ENCODE results near the gene DNAJC5.
A peak's percentile ranks its signal among the peaks of the same experiment; 100 is the strongest.
"Not testable (repeated sequence)": the region's sequence is repeated elsewhere in the genome, so short reads cannot be mapped to it uniquely, and the experiment has no call there.

Gene DNAJC5

GRCh38 chr20:63974402-63975200 lies 79.7 kb downstream of the DNAJC5 start:
- H3K4me3 Mint-ChIP-seq = no peak overlapping the region
- no peak for DNase-seq
- no peak for ATAC-seq (replicated peaks)
- peaks cover 26 to 37% of the 10 kb centered on the region in 2 donors for H3K4me1 Mint-ChIP-seq (ENCODE audit: low read depth in 2 of 2)
- H3K36me3 Mint-ChIP-seq (ENCODE audit: insufficient read depth) = peaks cover 10% of the 10 kb centered on the region
- peak overlapping the region; percentile 71 to 84 for H3K27ac Mint-ChIP-seq
- H3K27me3 Mint-ChIP-seq = no peaks in the 10 kb centered on the region
- H3K9me3 Mint-ChIP-seq = no peaks in the 10 kb centered on the region

DNA sequence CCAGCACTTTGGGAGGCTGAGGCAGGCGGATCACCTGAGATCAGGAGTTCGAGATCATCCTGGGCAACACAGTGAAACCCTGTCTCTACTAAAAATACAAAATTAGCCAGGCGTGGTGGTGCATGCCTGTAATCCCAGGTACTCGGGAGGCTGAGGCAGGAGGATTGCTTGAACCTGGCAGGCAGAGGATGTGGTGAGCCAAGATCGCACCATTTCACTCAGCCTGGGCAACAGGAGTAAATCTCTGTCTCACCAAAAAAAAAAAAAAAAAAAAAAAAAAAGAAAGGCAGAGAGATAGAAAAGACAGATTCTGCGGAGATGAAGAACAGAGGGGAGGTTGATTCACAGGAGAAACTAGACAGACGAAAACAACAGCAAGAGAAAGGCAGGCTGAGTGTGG lies 81.6 kb downstream of the DNAJC5 start:
- H3K4me1 Mint-ChIP-seq (ENCODE audit: low read depth in 2 of 2) = peaks cover 38 to 48% of the 10 kb centered on the region in 2 donors
- not testable (repeated sequence) for H3K27me3 Mint-ChIP-seq; ATAC-seq (replicated peaks); DNase-seq; H3K9me3 Mint-ChIP-seq
- peak overlapping the region in 1 of 2 donors; percentile 8 for H3K4me3 Mint-ChIP-seq
- H3K27ac Mint-ChIP-seq = peak overlapping the region in 1 of 2 donors; percentile 69
- peaks cover 18% of the 10 kb centered on the region for H3K36me3 Mint-ChIP-seq (ENCODE audit: insufficient read depth)

DNA sequence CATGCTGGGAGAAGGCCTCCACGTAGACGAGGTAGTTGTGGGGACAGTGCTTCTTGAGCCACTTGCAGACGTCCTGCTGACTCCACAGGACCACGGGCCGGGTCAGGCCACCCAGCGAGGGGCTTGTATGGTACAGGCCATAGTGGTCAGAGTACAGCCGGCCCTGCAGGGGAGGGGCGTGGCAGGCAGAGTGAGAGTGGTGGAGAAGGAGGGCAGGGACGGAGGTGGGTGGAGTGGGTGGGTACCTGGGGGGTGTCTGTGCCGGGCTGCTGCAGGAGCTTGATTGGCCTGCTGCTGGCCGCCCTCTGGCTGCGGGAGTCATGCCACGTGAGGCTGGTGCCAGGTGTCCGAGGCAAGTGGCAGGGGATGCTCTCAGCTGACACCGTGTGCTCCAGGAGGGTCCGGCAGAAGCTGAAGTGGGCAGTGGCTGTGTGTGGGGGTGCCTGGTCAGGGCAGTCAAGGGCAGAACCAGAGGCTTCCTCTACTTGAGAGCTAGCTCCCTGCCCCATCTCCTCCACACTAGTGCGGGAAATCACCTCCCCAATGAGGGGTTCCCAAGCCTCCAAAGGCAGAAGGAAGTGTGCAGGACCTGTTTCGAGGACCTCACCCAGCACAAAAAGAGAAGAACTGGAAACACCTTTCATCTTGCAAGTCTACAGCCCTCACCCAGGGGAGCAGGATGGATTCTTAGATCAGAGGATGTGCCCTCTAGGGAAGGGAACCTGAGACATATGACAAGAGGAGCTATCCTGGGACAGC lies 82.2 kb downstream of the DNAJC5 start:
- Mint-ChIP-seq H3K36me3 (ENCODE audit: insufficient read depth) (peaks cover 24% of the 10 kb centered on the region), H3K4me1 (ENCODE audit: low read depth in 2 of 2) (peaks cover 42 to 53% of the 10 kb centered on the region in 2 donors), H3K9me3 (no peaks in the 10 kb centered on the region), H3K4me3 (peak overlapping the region; percentile 77 to 88), H3K27me3 (no peaks in the 10 kb centered on the region), H3K27ac (peak overlapping the region; percentile 83 to 85)
- DNase-seq (no peak), ATAC-seq (replicated peaks) (no peak)

DNA sequence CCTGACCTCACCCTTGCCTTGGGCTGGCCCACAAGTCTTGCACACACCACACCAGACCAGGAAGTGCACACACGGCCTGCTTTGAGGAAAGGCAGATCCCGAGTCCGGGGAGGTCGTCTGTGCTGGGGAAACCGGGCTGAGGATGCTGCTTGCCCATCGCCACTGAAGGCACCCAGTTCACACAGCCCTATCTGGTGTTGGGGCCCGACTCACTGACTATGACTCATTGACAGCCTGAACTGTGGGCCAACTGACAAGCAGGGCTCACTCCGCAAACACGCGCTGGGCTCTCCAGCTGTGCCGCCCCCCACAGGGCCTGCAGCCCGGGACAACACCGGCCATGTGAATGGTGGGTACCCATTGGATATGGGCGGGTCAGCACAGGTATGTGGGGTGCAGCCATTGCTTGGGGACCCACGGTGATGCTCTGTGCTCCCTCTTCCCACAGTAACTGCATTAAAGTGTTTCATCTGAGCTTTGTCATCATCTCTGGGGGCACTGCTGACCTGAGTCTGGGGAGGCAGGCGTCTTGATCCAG lies 82.9 kb downstream of the DNAJC5 start:
- H3K4me1 Mint-ChIP-seq (ENCODE audit: low read depth in 2 of 2) = peaks cover 49 to 59% of the 10 kb centered on the region in 2 donors
- H3K36me3 Mint-ChIP-seq (ENCODE audit: insufficient read depth) = peaks cover 30% of the 10 kb centered on the region
- peak overlapping the region; percentile 83 to 85 for H3K27ac Mint-ChIP-seq
- peak overlapping the region; percentile 77 to 88 for H3K4me3 Mint-ChIP-seq
- H3K27me3 Mint-ChIP-seq = no peaks in the 10 kb centered on the region
- DNase-seq (peak; percentile 39 to 50 (median 48)), ATAC-seq (replicated peaks) (peak; percentile 30)
- H3K9me3 Mint-ChIP-seq = no peaks in the 10 kb centered on the region

DNA sequence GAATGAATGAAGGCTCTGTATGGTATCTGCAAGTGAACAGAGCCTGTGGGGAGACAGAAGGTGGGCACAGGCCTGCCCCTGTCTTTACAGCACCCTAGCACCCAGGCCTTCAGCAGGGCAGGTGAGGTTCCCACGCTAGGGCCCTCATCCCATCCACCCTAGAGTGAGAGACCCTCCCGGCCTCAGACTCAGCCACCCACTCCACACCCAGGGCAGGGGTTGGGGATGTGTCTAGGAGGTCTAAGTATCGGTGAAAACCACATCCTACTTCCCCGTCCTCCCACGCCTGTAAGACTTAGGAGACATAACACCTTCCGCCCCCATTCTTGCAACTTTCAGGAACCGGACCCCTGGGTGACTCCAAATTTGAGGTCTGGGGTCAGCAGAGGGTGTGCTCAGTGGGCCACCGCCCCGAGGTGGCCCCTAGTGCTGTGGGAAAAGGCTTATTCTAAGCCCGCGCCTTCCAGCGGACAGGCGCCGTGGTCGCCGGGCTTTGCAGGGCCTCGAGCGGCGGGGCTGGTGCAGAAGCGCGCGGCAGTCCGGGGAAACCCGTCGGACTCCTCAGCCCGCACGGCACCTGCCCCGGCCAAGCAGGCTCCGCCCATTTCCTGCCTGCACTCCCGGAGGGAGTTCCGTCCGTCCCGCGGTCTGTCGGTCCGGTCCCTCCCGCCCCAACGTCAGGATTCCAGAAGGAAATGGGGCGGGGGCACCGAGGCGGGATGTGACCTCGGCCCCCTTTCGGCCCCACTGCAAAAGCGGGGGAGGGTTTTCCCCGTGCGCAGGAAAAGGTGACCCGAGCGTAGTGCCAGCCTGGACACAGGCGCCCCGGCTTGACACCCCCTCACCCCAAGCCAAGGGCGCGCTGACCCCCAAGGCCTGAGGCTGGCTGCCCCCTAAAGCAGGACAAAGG lies 83.6 kb downstream of the DNAJC5 start:
- peak in 2 of 3 experiments; percentile 29 to 37 for DNase-seq
- Mint-ChIP-seq H3K36me3 (ENCODE audit: insufficient read depth) (peaks cover 38% of the 10 kb centered on the region), H3K4me1 (ENCODE audit: low read depth in 2 of 2) (peaks cover 53 to 64% of the 10 kb centered on the region in 2 donors), H3K27ac (peak overlapping the region; percentile 83 to 85), H3K27me3 (no peaks in the 10 kb centered on the region), H3K9me3 (no peaks in the 10 kb centered on the region), H3K4me3 (peak overlapping the region; percentile 77 to 88)
- peak; percentile 16 for ATAC-seq (replicated peaks)

- Mint-ChIP-seq H3K27ac (peak overlapping the region; percentile 83 to 85), H3K27me3 (no peaks in the 10 kb centered on the region), H3K4me1 (ENCODE audit: low read depth in 2 of 2) (peaks cover 48 to 59% of the 10 kb centered on the region in 2 donors), H3K36me3 (ENCODE audit: insufficient read depth) (peaks cover 41% of the 10 kb centered on the region), H3K4me3 (peak overlapping the region; percentile 77 to 88), H3K9me3 (no peaks in the 10 kb centered on the region)
- ATAC-seq (replicated peaks) = no peak
- DNase-seq = no peak
Observed at GRCh38 chr20:63979229-63979556, 84.3 kb downstream of the DNAJC5 start.

- H3K36me3 Mint-ChIP-seq (ENCODE audit: insufficient read depth) = peaks cover 46% of the 10 kb centered on the region
Observed at GRCh38 chr20:63979557-63980316, 84.8 kb downstream of the DNAJC5 start, which contains the start of gene SAMD10. SAMD10 (minus strand) TSS chr20:63979642; CDS start chr20:63979467, 175 bp downstream.

DNA sequence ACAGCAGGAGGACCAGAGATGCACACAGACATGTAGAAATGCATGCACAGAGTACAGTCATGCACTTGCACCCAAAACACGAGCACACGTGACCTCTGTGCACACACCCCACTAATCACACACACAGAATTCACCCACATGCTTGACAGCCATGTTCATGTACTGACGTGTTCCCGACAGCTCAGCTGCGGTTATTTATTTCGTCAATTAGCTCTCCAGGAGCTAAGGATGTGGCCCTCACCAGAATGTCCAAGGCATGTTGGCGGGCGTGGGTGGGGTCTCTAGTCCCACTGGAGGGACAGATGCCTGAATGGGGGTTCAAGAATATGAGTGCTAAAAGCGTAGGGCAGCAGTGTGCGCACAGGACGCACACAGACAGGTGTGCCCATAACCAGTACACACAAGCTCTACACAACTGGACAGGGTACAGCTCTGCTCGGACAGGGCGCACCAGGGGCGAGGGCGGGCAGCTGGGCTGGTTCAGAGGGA lies 85.4 kb downstream of the DNAJC5 start:
- no peaks in the 10 kb centered on the region for H3K27me3 Mint-ChIP-seq
- ATAC-seq (replicated peaks) = peak; percentile 45
- H3K9me3 Mint-ChIP-seq = no peaks in the 10 kb centered on the region
- peak overlapping the region; percentile 87 to 88 for H3K4me3 Mint-ChIP-seq
- DNase-seq = peak in 2 of 3 experiments; percentile 33 to 46
- peaks cover 52% of the 10 kb centered on the region for H3K36me3 Mint-ChIP-seq (ENCODE audit: insufficient read depth)
- peak overlapping the region; percentile 93 for H3K27ac Mint-ChIP-seq
- H3K4me1 Mint-ChIP-seq (ENCODE audit: low read depth in 2 of 2) = peaks cover 47 to 66% of the 10 kb centered on the region in 2 donors

More at GRCh38 chr20:63979557-63980316, 84.8 kb downstream of the DNAJC5 start, which contains the start of gene SAMD10:
- DNase-seq (peak; percentile 58 to 67 (median 62)), ATAC-seq (replicated peaks) (peak; percentile 38)
- Mint-ChIP-seq H3K27me3 (no peaks in the 10 kb centered on the region), H3K4me1 (ENCODE audit: low read depth in 2 of 2) (peaks cover 47 to 64% of the 10 kb centered on the region in 2 donors), H3K4me3 (peak within 1 kb of the TSS; percentile 87 to 88), H3K9me3 (no peaks in the 10 kb centered on the region), H3K27ac (peak within 1 kb of the TSS; percentile 93)

DNA sequence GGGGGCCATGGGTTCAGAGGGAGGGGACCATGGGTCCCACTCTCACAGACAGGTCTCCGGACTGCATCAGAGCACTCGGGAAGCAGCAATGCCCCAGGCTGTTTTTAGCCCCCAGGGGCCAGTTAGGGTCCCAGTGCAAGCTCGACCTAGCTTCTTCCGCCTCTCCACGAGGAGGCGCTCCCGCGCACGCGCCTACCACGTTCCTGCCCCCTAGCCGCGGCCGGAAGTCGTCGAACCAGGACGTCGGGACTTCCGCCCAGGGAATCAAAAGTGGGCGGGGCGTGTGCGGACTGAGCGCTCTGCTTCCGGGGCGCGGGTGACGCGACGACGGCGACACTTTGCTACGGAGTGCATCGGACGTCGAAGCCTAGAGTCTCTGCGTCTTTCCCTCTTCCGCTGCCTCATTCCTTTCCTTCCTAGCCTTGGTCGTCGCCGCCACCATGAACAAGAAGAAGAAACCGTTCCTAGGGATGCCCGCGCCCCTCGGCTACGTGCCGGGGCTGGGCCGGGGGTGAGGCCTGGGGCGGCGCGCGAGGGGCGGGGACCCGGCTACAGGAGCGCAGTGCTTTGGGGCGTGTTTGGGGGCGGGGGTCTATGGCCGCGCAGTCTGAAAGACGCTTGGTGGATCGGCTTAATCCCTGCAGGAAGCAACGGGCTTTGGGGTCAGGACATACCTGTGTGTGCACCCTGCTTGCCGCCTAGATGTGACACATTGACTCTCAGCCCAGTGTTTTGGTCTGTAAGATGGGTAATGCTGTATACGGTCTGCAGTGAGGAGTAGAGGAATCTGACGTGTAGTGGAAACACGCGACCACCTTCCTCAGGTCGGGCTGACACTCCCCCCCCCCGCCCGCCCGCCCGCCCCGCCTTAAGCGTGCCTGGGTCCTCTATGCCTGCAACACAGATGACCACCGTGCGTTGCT lies 86.1 kb downstream of the DNAJC5 start, which contains the start of gene PRPF6:
Gene PRPF6 (plus strand): TSS at position 327 of the 923 bp plus-strand sequence. CDS start 114 bp downstream, at position 441.
- ATAC-seq (replicated peaks) (peak; percentile 67), DNase-seq (peak; percentile 89 to 92 (median 91))
- no peaks in the 10 kb centered on the region for H3K27me3 Mint-ChIP-seq
- peaks cover 46 to 64% of the 10 kb centered on the region in 2 donors for H3K4me1 Mint-ChIP-seq (ENCODE audit: low read depth in 2 of 2)
- no peaks in the 10 kb centered on the region for H3K9me3 Mint-ChIP-seq
- peaks cover 57% of the 10 kb centered on the region for H3K36me3 Mint-ChIP-seq (ENCODE audit: insufficient read depth)
- H3K4me3 Mint-ChIP-seq = peak within 1 kb of the TSS; percentile 87 to 88
- peak within 1 kb of the TSS; percentile 93 for H3K27ac Mint-ChIP-seq

- ATAC-seq (replicated peaks) = no peak
- H3K4me1 Mint-ChIP-seq (ENCODE audit: low read depth in 2 of 2) = peaks cover 35 to 45% of the 10 kb centered on the region in 2 donors
- H3K27ac Mint-ChIP-seq = peak overlapping the region in 1 of 2 donors; percentile 93
- peak overlapping the region in 1 of 2 donors; percentile 87 for H3K4me3 Mint-ChIP-seq
- no peaks in the 10 kb centered on the region for H3K9me3 Mint-ChIP-seq
- peaks cover 73% of the 10 kb centered on the region for H3K36me3 Mint-ChIP-seq (ENCODE audit: insufficient read depth)
- H3K27me3 Mint-ChIP-seq = no peaks in the 10 kb centered on the region
- DNase-seq = no peak
Observed at GRCh38 chr20:63982937-63983336, 88.0 kb downstream of the DNAJC5 start.
